ENCODE measurements around the gene CHST15.
"Not testable (repeated sequence)": the region's sequence is repeated elsewhere in the genome, so short reads cannot be mapped to it uniquely, and the experiment has no call there.

Gene CHST15

GRCh38 chr10:124044143-124044862 lies 49.1 kb downstream of the CHST15 start:
- DNase-seq (ENCODE audit: low read depth in 2 of 2): no peak

GRCh38 chr10:124043310-124044142 lies 49.9 kb downstream of the CHST15 start:
- DNase-seq (ENCODE audit: low read depth in 2 of 2): no peak

- DNase-seq (ENCODE audit: low read depth in 2 of 2): no peak
These were observed 50.6 kb downstream of the CHST15 start for GRCh38 chr10:124042656-124043309.

- DNase-seq (ENCODE audit: low read depth in 2 of 2): no peak
These were observed 51.5 kb downstream of the CHST15 start for GRCh38 chr10:124041675-124042445.

GRCh38 chr10:124040451-124041188 lies 52.8 kb downstream of the CHST15 start:
- no peak for DNase-seq (ENCODE audit: low read depth in 2 of 2)

- DNase-seq (ENCODE audit: low read depth in 2 of 2): no peak
These were observed 53.9 kb downstream of the CHST15 start for GRCh38 chr10:124039483-124040013.

GRCh38 chr10:124037784-124038183 lies 55.6 kb downstream of the CHST15 start:
- no peak for DNase-seq (ENCODE audit: low read depth in 2 of 2)

GRCh38 chr10:124037286-124037685 lies 56.1 kb downstream of the CHST15 start:
- no peak for DNase-seq (ENCODE audit: low read depth in 2 of 2)

GRCh38 chr10:124036746-124037145 lies 56.7 kb downstream of the CHST15 start:
- no peak for DNase-seq (ENCODE audit: low read depth in 2 of 2)

GRCh38 chr10:124035928-124036558 lies 57.4 kb downstream of the CHST15 start:
- DNase-seq (ENCODE audit: low read depth in 2 of 2): peak in 1 of 2 donors; percentile 0

GRCh38 chr10:124035306-124035927 lies 58.0 kb downstream of the CHST15 start:
- DNase-seq (ENCODE audit: low read depth in 2 of 2): no peak

- DNase-seq (ENCODE audit: low read depth in 2 of 2): not testable (repeated sequence)
These were observed 58.7 kb downstream of the CHST15 start for GRCh38 chr10:124034576-124035305.

GRCh38 chr10:124033887-124034218 lies 59.5 kb downstream of the CHST15 start:
- no peak for DNase-seq (ENCODE audit: low read depth in 2 of 2)

GRCh38 chr10:124032971-124033886 lies 60.2 kb downstream of the CHST15 start:
- DNase-seq (ENCODE audit: low read depth in 2 of 2): no peak

- DNase-seq (ENCODE audit: low read depth in 2 of 2): no peak
These were observed 61.1 kb downstream of the CHST15 start for GRCh38 chr10:124032087-124032935.

GRCh38 chr10:124030492-124031110 lies 62.8 kb downstream of the CHST15 start:
- DNase-seq (ENCODE audit: low read depth in 2 of 2): no peak

- no peak for DNase-seq (ENCODE audit: low read depth in 2 of 2)
These were observed 63.3 kb downstream of the CHST15 start for GRCh38 chr10:124030061-124030460.

All from activated CD4-positive, alpha-beta T cell treated with anti-CD3 and anti-CD28 coated beads for 24 hours (primary cell).